Measurements from ENCODE around the gene ADARB1. TPM values are rescaled to one million over a fixed set of nuclear protein-coding genes. Genes with fewer than 3 reads are reported as not detected.

Gene ADARB1
- total and polyA plus RNA-seq, 2 experiments from 2014 or later = 16.0 to 17.3 TPM

GRCh38 chr21:45030682-45031570 lies 43.5 kb upstream of the ADARB1 start:
- Histone ChIP-seq H3K4me2 (no peak overlapping the region), H3K27ac (no peak overlapping the region), H3K27me3 (no peaks in the 10 kb centered on the region), H3K4me1 (ENCODE audit: insufficient read depth) (peaks cover 40% of the 10 kb centered on the region), H3K9me2 (replicated peaks; ENCODE audit: insufficient read depth) (no peaks in the 10 kb centered on the region), H4K20me1 (ENCODE audit: insufficient read depth, poor library complexity, severe bottlenecking) (no peaks in the 10 kb centered on the region), H3K9me3 (ENCODE audit: low read depth) (no peaks in the 10 kb centered on the region), H2AFZ (no peak overlapping the region), H3K36me3 (replicated peaks; ENCODE audit: insufficient read depth, low read depth) (no peaks in the 10 kb centered on the region), H3K79me2 (no peaks in the 10 kb centered on the region), H3K4me3 (no peak overlapping the region)
- peak; percentile 7 for DNase-seq (ENCODE audit: low spot score)
- 88% methylated on average over 23 of the region's 23 CpGs for WGBS (ENCODE audit: low lambda C conversion rate, missing lambda C conversion rate)
- TF ChIP-seq EZH2phosphoT487 (IDR thresholded peaks at IDR 0.05; ENCODE audit: low read depth, severe bottlenecking, unreplicated experiment) = no peak
- no peak for TF ChIP-seq EZH2 (IDR thresholded peaks at IDR 0.05; ENCODE audit: borderline replicate concordance)
- TF ChIP-seq, protein P1, sequence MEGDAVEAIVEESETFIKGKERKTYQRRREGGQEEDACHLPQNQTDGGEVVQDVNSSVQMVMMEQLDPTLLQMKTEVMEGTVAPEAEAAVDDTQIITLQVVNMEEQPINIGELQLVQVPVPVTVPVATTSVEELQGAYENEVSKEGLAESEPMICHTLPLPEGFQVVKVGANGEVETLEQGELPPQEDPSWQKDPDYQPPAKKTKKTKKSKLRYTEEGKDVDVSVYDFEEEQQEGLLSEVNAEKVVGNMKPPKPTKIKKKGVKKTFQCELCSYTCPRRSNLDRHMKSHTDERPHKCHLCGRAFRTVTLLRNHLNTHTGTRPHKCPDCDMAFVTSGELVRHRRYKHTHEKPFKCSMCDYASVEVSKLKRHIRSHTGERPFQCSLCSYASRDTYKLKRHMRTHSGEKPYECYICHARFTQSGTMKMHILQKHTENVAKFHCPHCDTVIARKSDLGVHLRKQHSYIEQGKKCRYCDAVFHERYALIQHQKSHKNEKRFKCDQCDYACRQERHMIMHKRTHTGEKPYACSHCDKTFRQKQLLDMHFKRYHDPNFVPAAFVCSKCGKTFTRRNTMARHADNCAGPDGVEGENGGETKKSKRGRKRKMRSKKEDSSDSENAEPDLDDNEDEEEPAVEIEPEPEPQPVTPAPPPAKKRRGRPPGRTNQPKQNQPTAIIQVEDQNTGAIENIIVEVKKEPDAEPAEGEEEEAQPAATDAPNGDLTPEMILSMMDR (IDR thresholded peaks at IDR 0.05; ENCODE audit: poor library complexity) = no peak

- TF ChIP-seq EZH2 (IDR thresholded peaks at IDR 0.05; ENCODE audit: borderline replicate concordance) = no peak
- WGBS (ENCODE audit: low lambda C conversion rate, missing lambda C conversion rate) = 58% methylated on average over 21 of the region's 23 CpGs
- peak; percentile 9 for DNase-seq (ENCODE audit: low spot score)
- Histone ChIP-seq H3K36me3 (replicated peaks; ENCODE audit: insufficient read depth, low read depth) (no peaks in the 10 kb centered on the region), H3K4me1 (ENCODE audit: insufficient read depth) (peaks cover 40% of the 10 kb centered on the region), H3K4me2 (peak overlapping the region; percentile 23), H2AFZ (no peak overlapping the region), H3K27ac (no peak overlapping the region), H3K4me3 (no peak overlapping the region), H3K9me3 (ENCODE audit: low read depth) (no peaks in the 10 kb centered on the region), H3K79me2 (no peaks in the 10 kb centered on the region), H3K9me2 (replicated peaks; ENCODE audit: insufficient read depth) (no peaks in the 10 kb centered on the region), H3K27me3 (no peaks in the 10 kb centered on the region), H4K20me1 (ENCODE audit: insufficient read depth, poor library complexity, severe bottlenecking) (no peaks in the 10 kb centered on the region)
Measured at GRCh38 chr21:45031571-45032191, 42.7 kb upstream of the ADARB1 start.

- TF ChIP-seq EZH2 (IDR thresholded peaks at IDR 0.05; ENCODE audit: borderline replicate concordance) (no peak), EZH2phosphoT487 (IDR thresholded peaks at IDR 0.05; ENCODE audit: low read depth, severe bottlenecking, unreplicated experiment) (no peak)
- TF ChIP-seq, protein P1 (IDR thresholded peaks at IDR 0.05; ENCODE audit: poor library complexity) = no peak
- no peaks in the 10 kb centered on the region for H3K36me3 ChIP-seq (replicated peaks; ENCODE audit: insufficient read depth, low read depth)
- H3K9me3 ChIP-seq (ENCODE audit: low read depth) = no peaks in the 10 kb centered on the region
- peaks cover 40% of the 10 kb centered on the region for H3K4me1 ChIP-seq (ENCODE audit: insufficient read depth)
- no peak overlapping the region for H3K4me2 ChIP-seq
- 100% methylated on average over 4 of the region's 21 CpGs for WGBS (ENCODE audit: low lambda C conversion rate, missing lambda C conversion rate)
- no peak overlapping the region for H2AFZ ChIP-seq
- peak; percentile 7 for DNase-seq (ENCODE audit: low spot score)
- H3K27me3 ChIP-seq = no peaks in the 10 kb centered on the region
- no peak overlapping the region for H3K27ac ChIP-seq
- H3K79me2 ChIP-seq = no peaks in the 10 kb centered on the region
- no peak overlapping the region for H3K4me3 ChIP-seq
- no peaks in the 10 kb centered on the region for H4K20me1 ChIP-seq (ENCODE audit: insufficient read depth, poor library complexity, severe bottlenecking)
- no peaks in the 10 kb centered on the region for H3K9me2 ChIP-seq (replicated peaks; ENCODE audit: insufficient read depth)
Measured at GRCh38 chr21:45032332-45032731, 42.0 kb upstream of the ADARB1 start.
